GM19193 (cell line): ENCODE data around the gene ADK.

Experiments used
- POLR2A ChIP-seq: IDR thresholded peaks from 4 replicates; pipeline ENCODE4 v1.6.1; 2011; ENCODE audit not compliant: insufficient read depth, insufficient read length; ENCODE audit errors: extremely low read depth

Gene ADK

GRCh38 chr10:74150990-74151878 is at the start of gene ADK:
ADK (plus strand) TSS chr10:74151221; CDS start chr10:74151279, 58 bp downstream.
- TF ChIP-seq POLR2A, result peak; percentile 60

GRCh38 chr10:74103560-74104258 is 47.3 kb upstream of the ADK start:
- no peak for TF ChIP-seq POLR2A

GRCh38 chr10:74104480-74104879 is 46.5 kb upstream of the ADK start:
- TF ChIP-seq POLR2A, result no peak

GRCh38 chr10:74104996-74105395 is 46.0 kb upstream of the ADK start:
- no peak for TF ChIP-seq POLR2A

- no peak for TF ChIP-seq POLR2A
Observed at GRCh38 chr10:74107391-74107790, 43.6 kb upstream of the ADK start.

GRCh38 chr10:74109452-74109851 is 41.6 kb upstream of the ADK start:
- TF ChIP-seq POLR2A, result no peak

- no peak for TF ChIP-seq POLR2A
Observed at GRCh38 chr10:74110120-74110519, 40.9 kb upstream of the ADK start.

- no peak for TF ChIP-seq POLR2A
Observed at GRCh38 chr10:74111799-74112198, 39.2 kb upstream of the ADK start.

- no peak for TF ChIP-seq POLR2A
Observed at GRCh38 chr10:74113546-74113945, 37.5 kb upstream of the ADK start.

GRCh38 chr10:74114041-74114448 is 37.0 kb upstream of the ADK start:
- TF ChIP-seq POLR2A, result no peak

GRCh38 chr10:74117738-74118137 is 33.3 kb upstream of the ADK start:
- TF ChIP-seq POLR2A, result no peak

GRCh38 chr10:74118804-74119203 is 32.2 kb upstream of the ADK start:
- TF ChIP-seq POLR2A, result no peak

- TF ChIP-seq POLR2A, result no peak
Observed at GRCh38 chr10:74120911-74121310, 30.1 kb upstream of the ADK start.

- no peak for TF ChIP-seq POLR2A
Observed at GRCh38 chr10:74121368-74121767, 29.7 kb upstream of the ADK start.

GRCh38 chr10:74122060-74122459 is 29.0 kb upstream of the ADK start:
- no peak for TF ChIP-seq POLR2A

- no peak for TF ChIP-seq POLR2A
Observed at GRCh38 chr10:74123081-74123480, 27.9 kb upstream of the ADK start.
